Activated naive CD8-positive, alpha-beta T cell treated with anti-CD3 and anti-CD28 coated beads for 36 hours (primary cell): ENCODE measurements around the gene PACSIN2. TPM values are rescaled to one million over a fixed set of nuclear protein-coding genes. Genes with fewer than 3 reads are reported as not detected.

ENCODE experiments used
- DNase-seq: peaks from one replicate; pipeline ENCODE4 v3.0.0; 2021
- H3K27ac Mint-ChIP-seq: one replicate; pipeline ENCODE4 v1.8.0; 2022; ENCODE audit warnings: mild to moderate bottlenecking, moderate library complexity, mixed read lengths
- H3K27me3 Mint-ChIP-seq: one replicate; pipeline ENCODE4 v1.8.0; 2022; ENCODE audit warnings: mild to moderate bottlenecking, mixed read lengths
- H3K36me3 Mint-ChIP-seq: one replicate; pipeline ENCODE4 v1.8.0; 2021; ENCODE audit warnings: mild to moderate bottlenecking, mixed read lengths
- H3K4me1 Mint-ChIP-seq: one replicate; pipeline ENCODE4 v1.8.0; 2021; ENCODE audit warnings: mixed read lengths
- H3K4me3 Mint-ChIP-seq: one replicate; pipeline ENCODE4 v1.8.0; 2022; ENCODE audit warnings: mild to moderate bottlenecking, moderate library complexity, mixed read lengths
- H3K9me3 Mint-ChIP-seq: one replicate; pipeline ENCODE4 v1.8.0; 2022; ENCODE audit warnings: mixed read lengths
- total RNA-seq, 2 experiments: library from RNA; stranded (reverse); gene quantifications; one replicate each; pipeline ENCODE4 v1.2.3, GENCODE V29; 2021

PACSIN2 gene
- total RNA-seq, 2 experiments from 2014 or later = 30.2 to 34.6 TPM

DNA sequence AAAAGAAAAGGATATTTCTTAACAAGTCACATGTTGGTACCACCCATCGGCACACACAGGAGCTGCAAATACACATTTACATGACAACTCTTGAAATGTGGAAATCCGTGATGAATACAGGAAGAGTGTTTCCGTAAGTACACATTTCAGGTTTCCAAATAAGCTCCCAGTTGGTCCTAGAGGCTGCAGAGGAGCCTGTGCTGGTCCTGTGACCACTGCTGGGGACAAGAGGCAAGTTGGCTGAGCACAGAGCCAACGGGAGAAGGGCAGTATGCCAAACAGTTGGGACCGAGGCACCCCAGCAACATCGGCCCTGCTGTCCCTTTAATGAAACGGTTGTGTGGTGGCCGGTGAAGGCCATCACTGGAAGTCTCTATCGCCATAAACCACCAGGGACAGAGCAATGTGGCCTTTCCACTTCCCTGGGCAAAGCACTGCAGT lies 119.4 kb downstream of the PACSIN2 start:
- H3K27ac Mint-ChIP-seq = peak overlapping the region; percentile 68
- no peak for DNase-seq
- H3K27me3 Mint-ChIP-seq = no peaks in the 10 kb centered on the region
- no peak overlapping the region for H3K4me3 Mint-ChIP-seq
- H3K36me3 Mint-ChIP-seq = no peaks in the 10 kb centered on the region
- no peaks in the 10 kb centered on the region for H3K9me3 Mint-ChIP-seq
- H3K4me1 Mint-ChIP-seq = peaks cover 27% of the 10 kb centered on the region

DNA sequence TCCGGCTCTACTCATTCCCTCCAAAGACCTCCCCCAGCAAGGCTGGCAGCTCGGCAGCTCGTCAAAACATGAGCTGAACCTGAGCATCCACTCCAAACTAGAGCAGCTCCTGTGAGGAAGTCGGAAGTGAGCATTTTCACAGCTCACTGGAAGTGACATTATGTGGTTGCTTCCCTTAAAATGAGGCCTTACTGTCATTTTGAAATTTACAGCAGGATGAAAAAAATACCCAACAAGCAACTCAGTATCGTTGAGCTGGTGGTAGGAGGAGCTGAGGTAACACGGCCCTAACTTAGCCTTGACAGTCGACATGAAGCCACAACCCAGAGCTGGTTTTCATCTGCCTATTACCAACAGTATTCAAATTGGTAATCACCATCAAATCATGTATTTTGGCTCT lies 119.9 kb downstream of the PACSIN2 start:
- Mint-ChIP-seq H3K9me3 (no peaks in the 10 kb centered on the region), H3K27ac (peak overlapping the region; percentile 68), H3K27me3 (no peaks in the 10 kb centered on the region), H3K4me1 (peaks cover 27% of the 10 kb centered on the region), H3K36me3 (no peaks in the 10 kb centered on the region), H3K4me3 (no peak overlapping the region)
- DNase-seq = no peak

DNA sequence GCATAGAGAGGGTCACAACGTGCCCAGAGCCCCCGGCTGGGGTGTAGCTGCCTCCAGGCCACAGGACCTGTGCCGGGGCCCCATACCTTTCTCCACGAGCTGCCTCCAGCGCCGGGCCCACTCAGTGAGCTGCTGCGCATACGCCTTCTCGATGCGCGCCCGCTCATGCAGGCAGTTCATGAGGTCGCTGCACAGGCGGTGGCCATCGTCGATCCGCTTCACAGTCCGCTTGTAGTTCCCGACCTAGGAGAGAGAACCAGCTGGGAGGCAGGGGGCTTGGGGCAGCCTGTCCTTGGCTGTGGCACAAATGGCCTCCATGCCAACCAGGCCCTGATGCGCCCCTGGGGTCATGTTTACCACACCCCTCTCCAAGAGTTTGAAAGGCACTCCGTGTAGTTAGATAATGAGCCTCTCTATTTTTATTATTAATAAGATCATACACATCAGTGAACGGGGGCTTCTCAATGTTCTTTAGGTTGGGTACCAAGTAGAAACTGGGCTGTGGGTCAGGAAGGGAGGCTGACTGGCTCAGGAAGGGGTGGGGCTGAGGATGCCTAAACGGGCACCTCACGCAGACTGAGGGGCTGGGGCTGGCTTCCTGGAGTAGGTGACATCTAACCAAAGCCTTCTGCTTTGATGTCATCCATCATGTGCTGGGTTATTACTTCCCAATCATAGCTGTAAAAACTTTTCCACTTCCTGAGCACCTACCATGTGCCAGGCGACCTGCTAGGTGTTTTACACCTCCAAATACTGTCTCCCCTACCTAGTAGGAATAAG lies 121.4 kb downstream of the PACSIN2 start:
- no peak for DNase-seq
- H3K27me3 Mint-ChIP-seq = no peaks in the 10 kb centered on the region
- H3K4me1 Mint-ChIP-seq = peaks cover 31% of the 10 kb centered on the region
- no peak overlapping the region for H3K27ac Mint-ChIP-seq
- H3K9me3 Mint-ChIP-seq = no peaks in the 10 kb centered on the region
- H3K36me3 Mint-ChIP-seq = peaks cover 5% of the 10 kb centered on the region
- H3K4me3 Mint-ChIP-seq = no peak overlapping the region

DNA sequence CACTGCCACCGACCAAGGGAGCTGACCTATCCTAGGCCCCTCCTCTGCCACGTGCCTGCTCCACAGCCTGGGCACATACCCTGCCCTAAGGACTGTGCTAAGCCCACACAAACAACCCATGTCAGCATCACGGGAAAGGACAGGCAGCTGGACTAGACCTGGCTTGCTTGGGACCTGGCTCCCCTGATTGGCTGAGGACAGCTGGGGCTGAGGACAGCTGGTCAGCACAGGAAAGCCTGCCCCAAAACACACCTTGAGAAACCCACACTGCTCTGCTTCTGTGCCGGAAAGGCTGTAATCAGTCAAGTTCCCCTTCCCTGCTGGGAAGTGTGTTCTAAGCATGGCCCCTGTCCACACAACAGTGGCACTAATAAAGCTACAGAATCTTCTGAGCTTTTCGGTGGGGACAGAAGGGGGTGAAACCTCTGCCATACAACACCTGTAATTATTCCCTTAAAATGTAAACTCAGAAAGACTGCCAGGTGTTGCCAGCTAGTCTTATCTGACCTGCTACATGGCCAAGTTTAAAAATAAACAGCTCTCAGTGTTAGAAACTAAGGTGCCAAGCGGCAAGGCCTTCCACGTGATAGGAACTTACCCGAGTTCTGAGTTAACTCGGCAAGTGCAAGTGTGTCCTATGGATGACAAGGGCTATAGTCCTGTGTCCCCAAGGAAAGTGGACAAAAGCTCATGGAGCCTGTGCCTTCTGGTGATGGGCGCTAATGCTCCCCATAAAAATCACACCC lies 122.2 kb downstream of the PACSIN2 start:
- Mint-ChIP-seq H3K4me3 (no peak overlapping the region), H3K4me1 (peaks cover 31% of the 10 kb centered on the region), H3K9me3 (no peaks in the 10 kb centered on the region), H3K27me3 (no peaks in the 10 kb centered on the region), H3K27ac (no peak overlapping the region), H3K36me3 (peaks cover 10% of the 10 kb centered on the region)
- no peak for DNase-seq

DNA sequence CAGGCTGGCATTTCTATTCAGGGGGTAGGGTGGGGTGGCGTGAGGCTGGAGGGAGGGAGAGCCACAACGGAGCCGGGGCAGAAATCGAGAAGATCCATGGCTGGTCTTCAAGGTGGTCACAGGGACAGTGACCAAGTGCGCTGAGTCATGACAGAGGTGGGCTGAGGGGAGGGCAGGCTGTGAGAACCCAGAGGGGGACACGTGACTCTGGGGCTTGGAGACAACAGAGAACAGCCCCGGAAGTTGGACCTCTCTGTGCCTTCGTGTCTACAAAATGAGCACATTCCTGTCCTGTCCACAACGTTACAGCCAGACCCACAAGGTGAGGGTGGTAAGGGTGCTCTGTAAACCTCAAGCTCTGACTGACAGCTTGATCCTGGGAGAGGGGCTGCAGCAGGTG lies 122.8 kb downstream of the PACSIN2 start:
- no peak for DNase-seq
- no peaks in the 10 kb centered on the region for H3K9me3 Mint-ChIP-seq
- peaks cover 10% of the 10 kb centered on the region for H3K36me3 Mint-ChIP-seq
- peaks cover 31% of the 10 kb centered on the region for H3K4me1 Mint-ChIP-seq
- H3K27ac Mint-ChIP-seq = no peak overlapping the region
- no peaks in the 10 kb centered on the region for H3K27me3 Mint-ChIP-seq
- no peak overlapping the region for H3K4me3 Mint-ChIP-seq

DNA sequence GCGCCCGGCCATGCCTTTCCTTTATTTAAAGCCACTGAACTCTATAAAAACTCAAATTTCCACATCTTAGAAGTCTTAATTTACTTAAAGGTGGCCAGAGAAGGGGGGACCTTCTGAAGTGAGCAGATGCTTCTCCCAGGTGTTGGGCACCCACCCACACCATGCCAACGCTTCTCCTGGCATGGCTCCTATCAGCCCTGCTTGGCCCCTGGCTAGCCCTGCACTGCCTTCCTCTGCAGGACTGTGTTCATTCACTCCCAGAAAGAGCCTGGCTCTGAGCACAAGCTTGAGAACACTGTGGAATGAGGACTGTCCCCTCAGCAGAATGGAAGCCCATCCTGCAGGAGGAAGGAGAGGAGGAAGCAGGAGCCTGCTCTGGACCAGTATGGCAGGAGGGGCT lies 123.3 kb downstream of the PACSIN2 start:
- H3K4me1 Mint-ChIP-seq = peaks cover 29% of the 10 kb centered on the region
- H3K4me3 Mint-ChIP-seq = no peak overlapping the region
- H3K27me3 Mint-ChIP-seq = no peaks in the 10 kb centered on the region
- peaks cover 10% of the 10 kb centered on the region for H3K36me3 Mint-ChIP-seq
- no peak overlapping the region for H3K27ac Mint-ChIP-seq
- no peaks in the 10 kb centered on the region for H3K9me3 Mint-ChIP-seq
- no peak for DNase-seq

DNA sequence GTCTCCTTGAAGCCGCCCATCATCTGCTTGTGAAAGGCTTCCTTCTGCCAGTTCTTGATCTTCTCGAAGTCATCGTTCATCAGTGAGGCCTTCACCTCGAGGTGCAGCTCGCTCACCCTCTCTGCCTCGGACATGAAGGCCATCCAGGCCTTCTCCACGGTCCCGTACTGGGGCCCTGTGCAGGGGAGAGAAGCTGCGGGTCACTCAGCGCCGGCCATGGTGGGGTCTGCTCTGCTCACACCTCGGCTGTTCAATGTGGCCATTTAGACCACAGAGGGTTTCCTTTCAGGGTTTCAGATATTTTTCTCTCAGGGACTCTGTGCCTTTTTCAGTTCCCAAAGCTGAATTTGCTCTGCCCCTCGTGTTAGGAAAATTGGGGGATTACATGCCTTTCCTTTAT lies 123.9 kb downstream of the PACSIN2 start:
- no peak for DNase-seq
- Mint-ChIP-seq H3K27ac (no peak overlapping the region), H3K36me3 (peaks cover 10% of the 10 kb centered on the region), H3K27me3 (no peaks in the 10 kb centered on the region), H3K4me3 (no peak overlapping the region), H3K9me3 (no peaks in the 10 kb centered on the region), H3K4me1 (peaks cover 24% of the 10 kb centered on the region)

DNA sequence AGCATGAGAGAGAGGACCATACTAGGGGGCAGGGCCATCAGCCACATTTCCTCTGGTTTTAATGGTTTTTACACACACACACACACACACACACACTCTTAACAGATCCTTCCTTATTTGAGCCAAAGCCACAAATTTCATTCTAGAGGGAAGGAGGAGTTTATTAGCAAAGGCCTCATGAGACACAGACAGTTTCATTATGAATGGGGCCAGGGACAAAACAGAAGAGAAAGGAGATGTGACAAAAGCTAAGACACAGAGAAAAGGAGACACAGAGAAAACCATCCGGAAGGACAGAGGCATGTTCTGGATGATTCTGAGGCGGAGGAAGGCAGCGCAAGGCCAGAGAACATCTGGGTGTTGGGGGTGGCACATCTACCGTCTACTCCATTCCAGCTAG lies 125.6 kb downstream of the PACSIN2 start:
- Mint-ChIP-seq H3K36me3 (peaks cover 10% of the 10 kb centered on the region), H3K4me1 (peaks cover 10% of the 10 kb centered on the region), H3K9me3 (no peaks in the 10 kb centered on the region), H3K4me3 (no peak overlapping the region), H3K27ac (peak overlapping the region; percentile 50), H3K27me3 (no peaks in the 10 kb centered on the region)
- DNase-seq = no peak

DNA sequence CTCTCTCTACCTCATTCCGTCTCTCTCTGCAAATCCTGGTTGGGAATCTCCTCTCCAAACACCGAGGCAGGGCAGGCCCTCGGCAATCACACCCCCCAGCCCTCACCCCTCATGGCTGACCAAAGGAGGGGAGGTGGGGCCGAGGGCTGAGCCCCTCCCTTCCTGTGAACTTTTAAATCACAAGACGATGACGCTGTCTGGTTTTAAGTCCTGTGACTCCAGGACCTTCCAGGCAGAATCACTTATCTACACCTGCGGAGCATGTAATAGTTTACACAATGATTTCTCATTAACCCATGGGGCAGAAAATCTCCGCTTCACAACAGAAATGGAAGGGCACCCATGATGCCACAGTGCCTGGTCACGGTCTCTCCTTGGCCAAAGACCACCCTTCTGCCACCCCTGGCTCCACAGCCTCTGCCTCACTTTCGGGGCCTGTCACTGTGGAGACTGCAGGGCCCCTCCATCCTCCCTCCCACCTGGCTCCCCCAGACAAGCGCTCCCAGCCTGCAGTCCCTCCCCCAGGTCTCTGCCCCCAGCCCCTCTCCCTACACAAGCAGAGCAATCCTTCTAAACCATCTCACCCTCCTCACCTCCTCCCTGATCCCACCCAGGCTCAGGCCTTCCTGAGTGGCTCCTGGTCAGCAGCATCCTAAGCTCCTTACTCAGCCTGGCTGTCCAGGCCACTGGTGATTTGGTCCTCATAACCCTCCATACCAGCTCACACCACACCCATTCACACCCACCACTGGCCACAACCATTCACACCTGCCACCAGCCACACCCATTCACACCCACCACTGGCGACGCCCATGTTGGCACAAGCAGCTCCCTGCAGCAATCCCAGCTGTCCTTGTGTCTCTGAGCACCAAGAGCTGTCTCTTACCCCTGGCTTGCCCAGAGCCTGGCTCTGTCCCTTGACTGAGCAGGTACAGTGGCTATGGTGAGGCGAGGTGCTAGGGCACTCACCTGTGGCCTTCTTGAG lies 127.1 kb downstream of the PACSIN2 start:
- H3K27ac Mint-ChIP-seq = no peak overlapping the region

DNA sequence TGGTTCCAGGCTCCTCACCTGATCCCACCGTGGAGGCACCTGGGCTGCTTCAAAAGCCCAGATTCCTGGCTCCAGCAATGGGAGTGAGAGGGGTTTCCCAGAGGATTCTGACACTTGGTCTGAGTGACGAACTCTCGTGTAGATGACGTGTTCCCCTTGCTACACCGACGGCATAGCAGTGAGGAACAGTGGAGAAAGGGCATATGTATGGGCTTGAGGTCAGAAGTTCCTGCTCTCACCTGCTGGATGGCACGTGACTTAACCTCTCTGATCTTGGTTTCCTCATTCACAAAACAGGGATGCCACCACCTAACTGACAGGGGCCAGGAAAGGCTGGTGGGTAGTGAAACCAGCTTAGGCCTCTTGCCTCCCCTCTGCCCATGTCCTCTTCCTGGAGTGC lies 127.8 kb downstream of the PACSIN2 start:
- no peak for DNase-seq
- H3K4me3 Mint-ChIP-seq = no peak overlapping the region
- no peaks in the 10 kb centered on the region for H3K9me3 Mint-ChIP-seq
- H3K27me3 Mint-ChIP-seq = no peaks in the 10 kb centered on the region
- H3K27ac Mint-ChIP-seq = no peak overlapping the region
- H3K4me1 Mint-ChIP-seq = peaks cover 8% of the 10 kb centered on the region
- peaks cover 10% of the 10 kb centered on the region for H3K36me3 Mint-ChIP-seq

More for the DNA sequence above, 127.1 kb downstream of the PACSIN2 start:
- H3K36me3 Mint-ChIP-seq = peaks cover 10% of the 10 kb centered on the region
- H3K27me3 Mint-ChIP-seq = no peaks in the 10 kb centered on the region
- no peak overlapping the region for H3K4me3 Mint-ChIP-seq
- no peaks in the 10 kb centered on the region for H3K9me3 Mint-ChIP-seq
- no peak for DNase-seq
- H3K4me1 Mint-ChIP-seq = peaks cover 8% of the 10 kb centered on the region

DNA sequence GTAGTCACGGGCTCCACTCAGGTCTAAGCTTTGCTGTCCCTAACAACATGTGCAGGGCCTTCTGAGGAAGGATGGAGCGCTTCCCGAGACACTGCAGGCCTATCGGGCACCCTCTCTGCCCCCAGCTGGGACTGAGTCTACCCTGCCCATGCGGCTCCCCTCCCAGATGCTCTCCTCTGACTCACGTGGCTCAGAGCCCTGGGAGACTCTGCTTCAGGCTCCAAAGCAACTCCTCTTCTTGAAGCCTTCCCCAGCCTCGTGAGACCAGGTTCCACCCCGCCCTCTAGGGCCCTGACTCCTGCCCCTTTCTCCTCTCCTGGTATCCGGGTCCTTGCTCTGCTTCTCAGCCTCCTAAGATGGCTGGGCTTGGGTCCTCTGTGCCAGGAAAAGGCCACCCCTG lies 129.5 kb downstream of the PACSIN2 start:
- Mint-ChIP-seq H3K4me1 (peaks cover 8% of the 10 kb centered on the region), H3K36me3 (peaks cover 10% of the 10 kb centered on the region), H3K27ac (no peak overlapping the region), H3K27me3 (no peaks in the 10 kb centered on the region), H3K4me3 (no peak overlapping the region), H3K9me3 (no peaks in the 10 kb centered on the region)
- DNase-seq = no peak

DNA sequence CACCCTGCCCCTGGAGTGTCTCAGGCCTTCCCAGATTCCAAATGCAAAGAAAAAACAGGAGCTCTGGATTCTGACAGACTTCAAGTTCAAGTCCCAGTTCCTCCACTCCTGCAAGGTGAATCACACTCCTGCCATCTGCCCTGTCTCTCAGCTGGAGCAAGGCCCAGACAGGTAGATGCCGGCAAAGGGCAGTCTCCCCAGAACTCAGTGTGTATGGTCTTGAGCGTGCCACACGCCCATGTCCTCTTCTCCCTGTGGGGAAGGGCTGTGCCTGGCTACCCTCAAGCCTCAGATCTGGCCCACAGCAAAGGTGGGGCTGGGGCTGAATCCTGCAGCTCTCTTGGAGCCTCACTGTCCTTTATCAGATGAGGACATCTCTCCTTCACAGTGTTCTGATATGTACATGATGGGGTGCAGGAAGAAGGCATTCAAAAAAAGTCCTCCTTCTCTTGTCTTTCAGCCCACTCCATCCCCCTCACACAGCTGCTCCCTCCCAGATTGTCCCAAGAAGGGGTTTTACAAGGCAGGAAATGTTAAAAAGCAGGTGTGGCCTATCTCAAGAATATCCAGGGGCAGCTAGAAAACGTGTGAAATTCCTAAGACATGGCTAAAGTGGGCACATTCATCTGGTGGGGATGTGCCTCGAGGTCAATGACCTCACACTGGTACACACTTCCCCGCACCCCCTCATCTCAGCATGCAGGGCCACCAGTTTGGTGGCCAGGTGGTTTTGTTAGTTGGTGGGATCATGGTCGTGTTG lies 130.2 kb downstream of the PACSIN2 start:
- no peak overlapping the region for H3K4me3 Mint-ChIP-seq
- no peak overlapping the region for H3K27ac Mint-ChIP-seq
- no peak for DNase-seq
- H3K27me3 Mint-ChIP-seq = no peaks in the 10 kb centered on the region
- H3K4me1 Mint-ChIP-seq = peaks cover 8% of the 10 kb centered on the region
- H3K36me3 Mint-ChIP-seq = peaks cover 10% of the 10 kb centered on the region
- H3K9me3 Mint-ChIP-seq = no peaks in the 10 kb centered on the region

DNA sequence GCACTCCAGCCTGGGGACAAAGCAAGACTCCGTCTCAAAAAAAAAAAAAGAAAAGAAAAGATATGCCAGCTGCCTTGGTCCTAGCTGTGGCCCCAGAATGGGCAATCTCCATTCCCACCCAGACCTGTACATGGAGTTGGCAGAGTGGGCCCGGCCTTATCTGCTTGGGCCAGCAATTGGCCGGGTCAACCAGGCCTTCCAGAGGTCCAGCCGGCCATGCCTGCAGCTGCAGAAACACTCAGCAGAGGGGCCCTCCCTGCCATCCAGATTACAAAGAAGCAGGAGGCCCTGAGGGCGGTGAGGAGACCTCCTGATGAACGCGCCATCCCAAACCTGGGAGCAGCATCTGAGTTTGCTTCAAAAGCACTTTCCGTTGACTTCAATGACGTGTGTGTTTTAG lies 131.0 kb downstream of the PACSIN2 start:
- no peaks in the 10 kb centered on the region for H3K9me3 Mint-ChIP-seq
- no peaks in the 10 kb centered on the region for H3K27me3 Mint-ChIP-seq
- no peak overlapping the region for H3K27ac Mint-ChIP-seq
- H3K4me3 Mint-ChIP-seq = no peak overlapping the region
- DNase-seq = no peak
- H3K4me1 Mint-ChIP-seq = peaks cover 2% of the 10 kb centered on the region
- H3K36me3 Mint-ChIP-seq = peaks cover 9% of the 10 kb centered on the region

DNA sequence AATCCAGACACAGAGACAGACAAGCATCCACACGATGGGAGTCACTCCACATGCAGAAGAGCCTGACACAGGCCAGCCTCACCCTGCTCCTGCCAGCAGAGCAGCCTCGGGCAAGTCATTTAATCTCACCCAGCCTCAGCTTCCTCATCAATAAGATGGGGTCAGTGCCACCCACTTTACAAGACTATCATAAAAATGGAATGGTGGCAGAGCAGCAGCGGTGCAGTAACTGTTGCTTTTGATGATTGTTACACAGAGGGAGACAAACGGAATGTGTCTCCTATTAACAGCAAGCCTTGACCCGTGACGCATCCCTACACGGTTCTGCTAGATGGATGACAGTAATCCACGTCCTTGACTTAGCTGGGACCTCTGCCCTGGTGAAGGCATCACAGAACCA lies 131.8 kb downstream of the PACSIN2 start:
- DNase-seq = no peak
- no peak overlapping the region for H3K4me3 Mint-ChIP-seq
- no peaks in the 10 kb centered on the region for H3K4me1 Mint-ChIP-seq
- no peaks in the 10 kb centered on the region for H3K9me3 Mint-ChIP-seq
- peaks cover 2% of the 10 kb centered on the region for H3K36me3 Mint-ChIP-seq
- H3K27me3 Mint-ChIP-seq = no peaks in the 10 kb centered on the region
- H3K27ac Mint-ChIP-seq = no peak overlapping the region
